T-helper 1 cell (primary cell): ENCODE data around the gene MAPK8IP3.

Source experiments
- DNase-seq, 5 donors: peaks; one replicate each; pipeline ENCODE4 v3.0.0-alpha.2; 2012 to 2020

Gene MAPK8IP3

DNA sequence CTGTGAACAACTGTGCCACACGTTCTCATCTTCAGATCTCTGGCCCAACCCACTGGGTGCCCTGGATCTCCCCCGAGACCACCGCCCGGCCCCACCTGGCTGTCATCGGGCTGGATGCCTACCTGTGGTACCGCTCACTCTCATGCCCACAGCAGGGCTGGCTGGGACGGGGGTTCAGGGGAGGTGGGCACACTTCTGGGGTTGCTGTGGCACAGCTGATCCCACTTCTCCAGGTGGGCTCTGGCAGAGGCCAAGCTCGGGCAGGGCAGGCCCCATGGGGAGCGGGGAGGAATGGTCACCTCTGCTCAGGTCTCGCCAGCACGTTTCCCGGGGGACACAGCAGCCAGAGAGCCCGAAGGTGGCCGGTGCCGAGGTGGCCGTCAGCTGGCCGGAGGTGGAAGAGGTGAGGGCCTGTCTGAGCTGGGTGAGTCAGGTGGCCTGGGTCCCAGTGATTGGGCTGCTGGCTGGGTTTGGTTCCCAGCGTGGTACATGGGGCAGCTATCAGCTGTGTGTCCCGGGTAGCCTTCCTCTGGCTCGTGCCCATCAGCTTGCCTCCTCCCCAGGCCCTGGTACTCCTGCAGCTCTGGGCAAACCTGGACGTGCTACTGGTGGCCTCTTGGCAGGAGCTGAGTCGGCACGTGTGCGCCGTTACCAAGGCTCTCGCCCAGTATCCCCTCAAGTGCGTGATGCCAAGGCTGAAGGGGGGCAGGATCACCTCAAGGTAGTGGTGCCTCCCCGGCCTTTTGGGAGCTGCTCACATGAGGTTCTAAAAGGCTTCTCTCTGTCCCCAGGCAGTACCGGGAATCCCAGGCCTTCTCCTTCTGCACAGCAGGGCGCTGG, 69.2 kb downstream of the MAPK8IP3 start:
- peak in 1 of 5 donors; percentile 2 for DNase-seq

DNA sequence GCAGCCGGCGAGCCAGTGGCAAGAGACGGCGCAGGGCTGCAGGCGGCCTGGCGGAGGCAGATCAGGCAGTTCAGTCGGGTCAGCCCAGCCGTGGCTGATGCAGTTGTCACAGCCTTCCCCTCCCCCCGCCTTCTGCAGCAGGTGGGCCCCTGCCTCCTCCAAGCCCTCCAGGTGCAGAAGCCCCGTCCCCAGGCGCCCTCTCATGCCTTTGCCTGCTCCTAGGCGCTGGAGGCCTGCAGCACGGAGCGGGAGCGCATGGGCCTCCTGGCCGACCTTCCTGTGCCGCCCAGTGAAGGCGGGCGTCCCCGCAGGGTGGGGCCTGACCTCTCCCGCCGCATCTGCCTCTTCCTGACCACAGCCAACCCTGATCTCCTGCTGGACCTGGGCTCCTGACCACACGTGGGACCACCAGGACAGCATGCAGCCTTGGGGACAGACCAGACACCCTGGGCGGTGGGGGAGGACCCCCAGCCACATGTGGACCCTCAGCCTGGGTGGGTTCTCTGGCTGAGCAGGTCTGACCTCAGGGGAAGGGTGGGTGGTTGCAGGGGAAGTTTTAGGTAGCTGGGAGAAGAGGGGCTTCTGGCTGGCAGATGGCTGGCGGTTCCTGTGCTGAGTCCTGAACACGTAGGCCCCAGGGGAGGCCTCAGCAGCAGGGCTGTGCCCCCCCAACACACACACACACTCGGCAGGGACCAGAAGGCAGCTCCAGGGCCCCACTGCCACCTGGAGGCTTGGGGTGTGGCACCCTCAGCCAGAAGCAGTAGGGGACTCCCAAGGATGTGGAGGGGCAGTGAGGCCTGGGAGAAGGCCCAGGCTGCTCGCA, 70.1 kb downstream of the MAPK8IP3 start:
- DNase-seq = no peak

DNA sequence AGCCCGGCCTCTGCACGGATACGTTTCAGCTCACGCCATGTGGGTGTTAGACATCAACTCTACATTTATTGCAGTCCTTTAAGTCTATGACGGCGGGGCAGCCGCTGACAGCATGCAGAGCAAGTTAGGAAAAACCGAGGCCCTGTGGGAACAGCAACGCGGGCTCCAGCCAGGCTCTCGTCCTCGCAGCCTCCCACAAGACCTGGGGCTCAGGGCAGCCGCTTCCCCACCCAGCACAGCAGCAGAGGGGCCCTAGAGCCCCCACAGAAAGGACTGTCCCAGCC, 70.6 kb downstream of the MAPK8IP3 start:
- DNase-seq = no peak

DNA sequence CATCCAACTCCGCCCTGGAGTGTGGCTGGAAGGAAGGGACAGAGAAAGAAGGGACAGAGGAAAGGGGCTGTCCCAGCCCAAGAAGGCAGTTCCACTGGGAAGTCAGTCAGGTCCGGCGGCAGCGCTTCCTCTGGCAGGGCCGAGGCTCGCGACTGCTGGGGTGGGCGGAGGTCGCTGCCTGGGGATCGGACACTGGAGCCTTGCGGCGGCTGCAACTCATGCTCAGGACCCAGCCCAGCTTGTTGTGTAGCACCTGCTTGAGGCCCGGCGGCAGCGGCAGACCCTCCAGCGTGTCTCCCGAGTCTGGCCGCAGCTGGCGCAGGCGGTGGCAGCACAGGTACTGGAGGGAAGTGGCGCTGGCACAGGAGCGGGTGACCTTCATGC, 71.0 kb downstream of the MAPK8IP3 start:
- peak in 1 of 5 donors; percentile 1 for DNase-seq

DNA sequence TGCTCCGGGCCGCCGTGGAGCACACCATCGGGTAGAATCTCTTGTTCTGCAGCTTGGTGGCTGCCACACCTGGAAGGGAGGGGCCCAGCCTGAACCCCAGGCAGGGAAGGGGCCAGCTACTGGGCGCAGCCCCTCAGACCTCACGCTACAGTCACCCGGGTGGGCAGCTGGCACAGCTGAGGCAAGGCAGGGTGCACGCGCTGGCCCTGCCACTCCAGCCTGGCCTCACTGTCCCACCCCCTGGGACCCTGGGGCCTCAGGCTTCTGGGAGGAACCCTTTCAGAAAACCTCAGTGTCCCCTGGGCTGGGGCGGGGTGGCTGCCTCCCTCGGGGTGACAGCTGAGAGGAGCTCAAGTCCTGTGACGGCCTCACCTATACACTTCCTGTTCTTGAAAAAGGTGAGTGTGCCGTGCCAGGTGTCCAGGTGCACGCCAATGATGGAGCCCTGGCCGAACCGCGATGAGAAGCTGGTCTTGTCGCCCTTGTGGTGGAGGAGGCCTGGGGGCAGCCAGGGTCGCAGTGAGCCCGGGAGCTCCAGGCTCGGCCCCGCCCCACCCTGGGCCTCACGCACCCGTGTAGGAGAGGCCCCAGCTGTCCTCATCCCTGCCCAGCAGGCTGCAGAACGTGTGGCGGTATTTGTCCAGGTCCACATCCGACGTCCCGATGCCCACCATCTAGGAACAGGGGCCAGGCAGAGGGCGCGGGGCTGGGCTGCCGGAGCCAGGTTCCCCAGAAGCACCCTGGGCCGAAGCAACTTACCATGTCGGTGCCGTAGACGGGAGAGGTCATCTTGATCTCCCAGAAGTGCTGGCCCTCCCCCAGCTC, 71.6 kb downstream of the MAPK8IP3 start:
- peak in 1 of 5 donors; percentile 10 for DNase-seq

DNA sequence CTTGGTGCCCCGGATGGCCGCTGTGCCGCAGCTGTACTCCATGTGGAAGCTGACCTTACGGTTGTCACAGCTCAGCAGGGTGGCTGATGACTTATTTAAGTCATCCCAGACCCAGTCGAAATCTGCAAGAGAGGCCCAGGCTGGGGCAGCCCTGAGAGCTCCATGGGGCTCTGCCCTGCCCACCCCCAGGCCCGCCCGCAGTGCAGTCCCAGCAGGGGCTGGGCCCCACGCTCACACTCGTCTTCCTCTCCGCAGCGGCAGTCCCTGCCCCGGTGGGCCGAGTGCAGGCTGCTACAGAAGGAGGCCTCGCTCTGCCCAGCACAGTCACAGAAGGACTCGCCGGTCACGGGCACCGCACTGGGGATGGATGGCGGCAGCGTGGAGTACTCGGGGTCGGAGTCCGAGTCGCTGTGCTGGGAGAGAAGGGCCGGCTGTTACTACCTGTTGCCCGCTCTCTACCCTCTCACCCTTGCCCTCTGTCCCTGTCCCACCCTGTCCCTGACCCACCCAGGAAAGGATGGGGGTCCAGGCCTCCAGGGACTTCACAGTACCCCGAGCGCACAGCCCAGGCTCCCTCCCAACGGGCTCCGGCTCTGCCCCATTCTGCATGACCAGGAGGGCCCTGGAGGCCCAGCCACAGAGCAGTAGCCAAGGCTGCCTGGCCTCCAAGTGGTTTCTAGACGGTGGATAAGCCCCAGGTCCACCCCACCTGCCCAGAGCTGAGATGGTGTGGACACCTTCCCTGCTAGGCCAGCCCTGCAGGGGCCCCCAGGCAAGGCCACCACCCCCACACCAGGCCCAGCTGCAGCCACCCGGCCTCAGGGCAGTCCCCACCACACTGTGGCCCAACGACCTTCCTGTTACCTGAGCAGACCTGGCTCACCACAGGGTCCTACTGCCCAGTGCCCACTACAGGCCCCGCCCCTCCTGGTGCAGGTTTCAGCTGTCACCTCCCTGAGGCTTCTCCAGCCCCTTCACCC, 72.5 kb downstream of the MAPK8IP3 start:
- peak in 2 of 5 donors; percentile 2 to 10 for DNase-seq

DNA sequence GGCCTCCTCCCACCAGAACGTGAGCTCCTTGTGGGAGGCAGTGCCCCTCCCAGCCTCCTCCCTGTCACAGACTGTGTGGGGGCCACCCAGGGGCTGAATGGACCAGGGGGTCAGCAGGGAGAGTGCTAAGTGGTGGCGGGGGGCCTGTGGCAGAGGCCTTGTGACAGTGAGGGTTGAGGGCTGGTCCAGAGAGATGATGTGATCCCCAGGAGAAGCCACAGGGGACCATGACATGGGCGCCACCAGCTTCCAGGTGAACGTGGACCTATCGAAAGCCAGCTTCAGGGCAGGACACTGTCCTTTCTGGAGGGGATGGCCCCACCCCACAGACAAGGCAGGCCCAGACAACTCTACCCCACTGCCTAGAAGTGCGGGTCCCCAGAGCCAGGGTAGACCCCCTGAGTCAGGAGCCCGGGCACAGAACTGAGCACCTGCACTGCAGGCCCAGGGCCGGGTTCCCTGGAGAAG, 73.3 kb downstream of the MAPK8IP3 start:
- peak in 2 of 5 donors; percentile 5 for DNase-seq

DNA sequence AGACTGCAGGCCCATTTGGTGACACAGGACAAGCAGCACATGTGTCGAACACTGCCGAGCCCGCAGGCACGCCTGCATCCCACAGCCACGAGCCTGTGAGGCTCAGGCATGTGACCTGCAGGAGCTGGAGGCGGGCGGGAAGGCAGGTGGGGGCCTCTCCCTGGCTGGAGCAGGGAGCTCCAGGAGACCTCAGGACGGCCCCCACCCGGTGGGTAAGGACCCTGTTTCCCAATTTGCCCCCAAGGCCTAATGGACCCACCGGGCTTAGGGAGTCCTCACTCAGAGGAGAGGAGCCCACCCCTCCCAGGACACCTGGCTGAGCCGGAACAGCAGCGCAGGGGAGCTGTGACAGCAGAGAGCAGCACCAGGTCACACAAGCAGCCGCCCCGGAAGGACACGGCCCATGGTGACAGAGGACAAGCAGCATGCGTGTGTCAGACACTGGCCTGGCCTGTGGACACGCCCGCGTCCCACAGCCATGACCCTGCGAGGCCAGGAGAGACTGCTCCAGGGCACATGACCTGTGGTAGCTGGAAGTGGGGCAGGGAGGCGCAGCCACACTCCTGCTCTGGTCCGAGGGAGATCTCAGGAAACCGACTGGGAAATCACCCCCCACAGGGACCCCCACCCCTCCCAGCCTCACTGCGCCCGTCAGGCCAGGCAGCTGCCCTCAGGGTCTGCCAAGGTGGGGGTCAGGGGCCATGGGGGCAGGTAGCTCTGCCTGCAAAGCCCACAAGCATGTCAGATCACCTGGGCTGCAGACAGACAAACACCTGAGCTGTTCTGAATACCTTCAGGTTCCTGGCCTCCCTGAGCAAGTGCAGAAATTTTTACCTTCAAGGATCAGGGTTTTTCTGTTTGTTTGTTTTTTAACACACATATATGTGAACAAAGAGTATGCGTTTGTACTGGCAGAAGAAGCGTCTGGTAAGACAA, 74.0 kb downstream of the MAPK8IP3 start:
- peak in 2 of 5 donors; percentile 2 to 12 for DNase-seq

DNA sequence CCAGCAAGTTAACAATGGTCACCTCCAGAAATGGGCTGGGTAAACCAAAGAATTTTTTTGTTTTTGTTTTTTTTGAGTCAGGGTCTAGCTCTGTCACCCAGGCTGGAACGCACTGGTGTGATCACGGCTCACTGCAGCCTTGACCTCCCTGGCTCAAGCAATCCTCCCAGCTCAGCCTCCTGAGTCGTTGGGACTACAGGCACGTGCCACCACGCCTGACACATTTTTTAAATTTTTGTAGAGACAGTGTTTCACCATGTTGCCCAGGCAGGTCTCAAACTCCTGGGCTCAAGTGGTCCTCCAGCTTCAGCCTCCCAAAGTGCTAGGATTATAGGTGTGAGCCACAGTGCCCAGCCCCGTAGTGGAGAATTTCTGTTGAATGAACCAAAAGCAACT, 74.7 kb downstream of the MAPK8IP3 start:
- DNase-seq = no peak

DNA sequence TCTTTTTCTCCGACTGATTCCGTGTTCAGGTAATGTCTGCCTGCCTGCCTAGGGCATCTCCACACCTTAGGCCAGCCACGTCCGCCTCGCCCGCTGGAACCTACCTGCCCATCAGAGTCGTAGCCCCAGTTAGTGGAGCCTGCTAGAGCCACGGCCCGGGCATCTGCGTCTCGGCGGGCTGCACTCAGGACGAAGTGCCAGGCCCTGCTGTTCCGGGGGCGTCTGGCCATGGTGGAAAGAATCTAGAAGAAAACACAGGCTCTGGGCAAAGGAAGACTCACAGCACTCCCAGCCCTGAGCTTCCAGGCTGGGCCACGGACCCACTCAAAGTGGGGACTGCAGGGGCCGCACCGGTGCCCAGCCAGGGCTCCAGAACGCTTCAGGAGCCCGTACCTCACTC, 75.3 kb downstream of the MAPK8IP3 start:
- peak in 1 of 5 donors; percentile 9 for DNase-seq

DNA sequence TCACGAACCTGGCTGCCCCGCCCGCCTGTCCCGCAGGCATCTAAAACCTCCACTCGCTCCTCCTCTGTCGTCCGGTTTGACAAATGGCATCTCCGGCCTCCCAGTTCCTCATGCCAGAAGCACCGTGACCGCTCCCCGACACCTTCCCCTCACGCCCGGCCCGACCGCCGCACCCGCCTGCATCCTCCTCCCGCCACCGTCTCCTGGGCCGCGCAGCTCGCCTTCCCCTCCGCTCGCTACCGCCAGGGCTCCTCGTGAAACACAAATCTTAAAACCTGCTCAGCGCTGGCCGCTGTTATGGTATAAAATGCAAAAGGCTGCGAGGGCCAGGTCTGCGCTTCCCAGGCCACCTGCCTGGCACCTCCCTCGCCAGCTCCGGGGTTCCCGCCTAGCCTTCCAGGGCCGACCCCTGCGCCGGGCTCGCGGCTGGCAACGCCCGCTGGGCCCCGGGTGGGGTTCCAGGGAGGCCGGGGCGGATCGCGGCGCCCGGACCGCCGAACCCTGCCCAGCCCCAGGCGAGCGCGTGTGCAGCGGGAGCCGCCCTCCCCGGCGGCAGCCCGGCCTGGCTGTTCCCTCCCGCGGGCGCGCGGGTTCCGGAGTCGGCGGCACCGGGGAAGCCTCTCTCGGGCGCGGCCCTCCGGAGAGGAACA, 75.9 kb downstream of the MAPK8IP3 start:
- peak in 4 of 5 donors; percentile 21 to 34 (median 24) for DNase-seq

DNA sequence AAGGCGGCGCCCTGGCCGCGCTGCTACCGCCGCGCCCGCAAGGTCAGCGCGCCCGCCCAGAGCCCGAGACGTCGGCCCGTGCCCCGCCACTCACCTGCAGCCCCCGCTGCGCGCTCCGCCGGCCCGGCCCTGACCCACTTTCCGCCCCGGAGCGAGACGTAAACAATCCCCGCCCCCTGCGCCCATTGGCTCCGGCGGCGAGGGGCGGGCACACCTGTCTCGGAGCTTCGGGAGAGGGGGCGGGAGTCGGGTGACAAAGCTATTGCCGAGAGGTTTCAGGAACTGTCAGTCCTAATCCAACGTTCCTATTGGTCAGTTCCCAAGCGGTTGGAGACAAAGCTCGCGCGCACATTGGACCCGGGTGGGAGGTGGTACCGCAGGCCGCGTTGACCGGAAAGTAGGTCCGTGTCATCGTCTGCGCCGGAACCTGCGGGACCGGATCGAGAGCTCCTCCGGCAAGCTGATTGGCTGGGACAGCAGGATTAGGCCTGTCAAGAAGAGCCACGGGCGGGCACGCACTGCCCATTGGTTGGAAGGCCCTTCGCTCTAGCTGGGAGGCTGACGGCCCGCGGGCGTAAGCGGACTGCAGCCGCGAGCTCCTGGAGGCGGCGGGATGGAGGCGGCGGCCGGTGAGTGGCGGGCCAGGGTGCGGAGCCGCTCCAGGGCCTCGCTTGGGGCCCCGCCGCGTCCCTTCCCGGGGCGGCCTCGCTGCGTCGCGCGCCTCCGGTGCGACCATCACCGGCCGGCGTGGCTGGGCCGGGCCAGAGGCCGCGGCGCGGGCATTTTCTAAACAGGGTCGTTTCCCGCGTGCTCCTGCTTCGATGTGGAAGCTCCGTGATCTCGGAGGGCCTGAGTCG, 76.6 kb downstream of the MAPK8IP3 start, which contains the start of the genes NUBP2 and SPSB3:
Gene NUBP2 (plus strand): TSS at position 553 of the 857 bp plus-strand sequence. CDS start 61 bp downstream, at position 614.
Gene SPSB3 (minus strand): TSS at position 164 of the 857 bp plus-strand sequence. CDS start 1,088 bp downstream, outside the sequence.
- peak; percentile 97 to 100 (median 98) for DNase-seq

DNA sequence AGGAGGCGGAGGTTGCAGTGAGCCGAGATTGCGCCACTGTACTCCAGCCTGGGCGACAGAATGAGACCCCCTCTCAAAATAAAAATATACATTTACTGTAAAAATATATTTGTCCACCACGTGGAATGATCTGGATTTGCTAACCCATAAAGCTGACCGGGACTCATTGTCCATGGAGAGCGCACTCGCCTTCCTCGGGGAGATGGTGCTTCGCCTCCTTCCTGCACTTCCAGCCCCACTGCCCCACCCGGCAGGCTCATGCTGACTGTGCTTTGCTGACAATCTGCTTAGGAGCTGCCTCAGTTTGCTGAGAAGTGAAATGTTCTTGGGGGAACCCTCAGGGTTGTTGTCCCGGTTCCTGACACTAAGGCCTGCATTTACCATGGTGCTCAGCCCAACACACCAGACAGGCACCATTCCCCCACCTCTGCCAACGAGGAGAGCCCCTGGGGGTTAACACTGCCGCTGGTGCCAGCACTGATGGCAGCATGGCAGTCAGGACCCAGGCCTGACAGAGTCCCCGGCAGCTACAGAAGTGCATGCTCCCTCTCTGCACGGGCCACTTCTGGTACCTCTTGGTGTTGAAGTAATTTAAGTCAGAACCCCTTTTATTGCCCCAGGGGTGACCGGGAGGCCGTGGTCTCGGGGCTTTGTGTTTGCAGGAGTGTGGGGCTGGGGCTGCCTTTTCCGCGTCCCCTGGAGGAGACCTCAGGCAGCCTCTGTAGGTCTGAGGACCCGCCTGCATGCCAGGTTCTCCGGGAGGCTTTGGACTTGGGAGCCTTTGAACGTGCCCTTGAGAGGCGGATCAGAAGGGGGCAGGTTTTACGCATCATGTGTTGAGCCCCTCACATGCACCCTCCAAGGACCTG, 79.2 kb downstream of the MAPK8IP3 start:
- DNase-seq = no peak

DNA sequence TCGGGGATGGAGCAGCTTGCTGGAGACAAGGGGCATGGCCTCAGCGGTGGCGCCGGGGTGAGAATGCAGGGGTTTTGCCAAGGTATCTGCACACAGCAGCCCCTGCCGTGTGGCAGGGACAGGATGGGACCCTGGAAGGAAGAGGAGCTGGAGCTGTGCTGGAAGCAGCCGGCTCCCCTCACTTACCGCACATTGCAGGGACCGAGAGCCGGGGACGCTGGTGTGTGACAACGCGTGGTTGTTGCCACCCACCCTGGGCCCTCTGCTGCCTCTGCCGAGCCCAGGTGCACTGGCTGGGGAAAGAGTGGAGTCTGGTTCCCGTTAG, 79.8 kb downstream of the MAPK8IP3 start:
- DNase-seq = no peak

DNA sequence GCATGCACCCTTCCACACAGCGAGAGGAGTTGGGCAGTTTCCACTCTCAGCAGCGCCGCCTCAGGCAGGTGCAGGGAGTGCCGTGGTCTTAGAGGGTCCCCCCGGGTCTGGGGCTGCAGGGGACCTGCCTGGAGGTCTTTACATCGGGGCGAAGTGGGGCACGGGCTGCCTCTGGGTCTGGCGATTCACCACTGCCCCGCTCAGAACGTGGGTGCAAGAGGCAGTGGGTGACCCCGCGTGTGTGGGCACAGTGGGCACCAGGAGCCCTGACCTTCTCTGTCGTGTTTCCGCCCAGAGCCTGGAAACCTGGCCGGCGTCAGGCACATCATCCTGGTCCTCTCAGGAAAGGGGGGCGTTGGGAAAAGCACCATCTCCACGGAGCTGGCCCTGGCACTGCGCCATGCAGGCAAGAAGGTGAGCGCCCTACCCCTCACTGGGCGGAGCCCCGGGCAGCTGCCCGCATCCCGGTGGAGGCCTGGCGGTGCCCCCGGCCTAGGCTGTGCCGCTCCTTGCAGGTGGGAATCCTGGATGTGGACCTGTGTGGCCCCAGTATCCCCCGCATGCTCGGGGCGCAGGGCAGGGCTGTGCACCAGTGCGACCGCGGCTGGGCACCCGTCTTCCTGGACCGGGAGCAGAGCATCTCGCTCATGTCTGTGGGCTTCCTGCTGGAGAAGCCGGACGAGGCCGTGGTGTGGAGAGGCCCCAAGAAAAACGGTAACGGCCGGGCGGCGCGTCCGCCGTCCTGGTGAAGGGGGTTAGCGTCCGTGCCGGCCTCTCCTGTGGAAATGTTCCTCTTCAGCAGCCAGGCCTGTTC, 80.5 kb downstream of the MAPK8IP3 start:
- peak in 2 of 5 donors; percentile 1 to 6 for DNase-seq

DNA sequence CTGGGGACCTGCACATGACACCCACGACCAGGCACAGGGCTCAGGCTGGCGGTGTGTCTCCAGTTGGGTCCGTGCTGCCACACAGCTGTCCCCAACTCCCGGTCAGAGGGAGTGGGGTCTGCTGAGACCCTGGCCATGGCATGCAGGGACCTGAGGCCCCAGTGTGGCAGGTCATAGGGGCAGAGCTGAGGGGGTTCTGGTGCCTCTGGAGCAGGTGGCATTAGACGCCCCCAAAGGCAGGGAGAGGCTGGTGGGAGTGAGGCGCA, 81.0 kb downstream of the MAPK8IP3 start:
- DNase-seq = no peak
